GM23248 (cell line): ENCODE measurements around the gene MXRA8.

Source experiments
- EZH2 ChIP-seq: fragments of 200-600 bp; sonication (generic); IDR thresholded peaks from 2 replicates; pipeline ENCODE4 v1.6.1; 2018; ENCODE audit warnings: antibody characterized with exemption, mild to moderate bottlenecking; ENCODE audit not compliant: insufficient read depth, poor library complexity, severe bottlenecking
- EZH2phosphoT487 ChIP-seq: fragments of 200-600 bp; sonication (generic); IDR thresholded peaks from 2 replicates; pipeline ENCODE4 v1.6.1; 2018; ENCODE audit warnings: antibody characterized with exemption, moderate library complexity, mild to moderate bottlenecking, low read depth; ENCODE audit not compliant: insufficient read depth

- TF ChIP-seq EZH2 (no peak), EZH2phosphoT487 (no peak)
Observed at GRCh38 chr1:1336931-1337792, 21.2 kb downstream of the MXRA8 start.
